HG02943 (cell line): ENCODE measurements around the gene FAAH.
"Not testable (repeated sequence)": the region's sequence is repeated elsewhere in the genome, so short reads cannot be mapped to it uniquely, and the experiment has no call there.

Experiments
- ATAC-seq: cut with Tn5 transposase; IDR thresholded peaks from one replicate; pipeline ENCODE4 v1.9.1; 2021; ENCODE audit warnings: mild to moderate bottlenecking, low read depth, moderate library complexity; ENCODE audit not compliant: unreplicated experiment

FAAH gene

GRCh38 chr1:46394108-46394871 is at the start of gene FAAH:
Gene FAAH (plus strand): TSS chr1:46394317. CDS start chr1:46394349, 32 bp downstream.
- ATAC-seq: no peak

GRCh38 chr1:46344481-46344880 is 49.6 kb upstream of the FAAH start:
- ATAC-seq: no peak

- no peak for ATAC-seq
Measured at GRCh38 chr1:46345281-46345680, 48.8 kb upstream of the FAAH start.

GRCh38 chr1:46352363-46352762 is 41.8 kb upstream of the FAAH start:
- no peak for ATAC-seq

- not testable (repeated sequence) for ATAC-seq
Measured at GRCh38 chr1:46355920-46356319, 38.2 kb upstream of the FAAH start.

- ATAC-seq: no peak
Measured at GRCh38 chr1:46362158-46362557, 32.0 kb upstream of the FAAH start.

GRCh38 chr1:46363121-46363520 is 31.0 kb upstream of the FAAH start:
- ATAC-seq: no peak

GRCh38 chr1:46364612-46365011 is 29.5 kb upstream of the FAAH start:
- ATAC-seq: no peak

- ATAC-seq: not testable (repeated sequence)
Measured at GRCh38 chr1:46365796-46366195, 28.3 kb upstream of the FAAH start.

- no peak for ATAC-seq
Measured at GRCh38 chr1:46367072-46367471, 27.0 kb upstream of the FAAH start.

- ATAC-seq: not testable (repeated sequence)
Measured at GRCh38 chr1:46367701-46368100, 26.4 kb upstream of the FAAH start.

- no peak for ATAC-seq
Measured at GRCh38 chr1:46368791-46369190, 25.3 kb upstream of the FAAH start.

GRCh38 chr1:46369542-46370213 is 24.4 kb upstream of the FAAH start:
- ATAC-seq: no peak

- no peak for ATAC-seq
Measured at GRCh38 chr1:46370214-46370633, 23.9 kb upstream of the FAAH start.

- no peak for ATAC-seq
Measured at GRCh38 chr1:46372431-46372830, 21.7 kb upstream of the FAAH start.

- no peak for ATAC-seq
Measured at GRCh38 chr1:46379996-46380395, 14.1 kb upstream of the FAAH start.

- no peak for ATAC-seq
Measured at GRCh38 chr1:46380508-46380907, 13.6 kb upstream of the FAAH start.

GRCh38 chr1:46393510-46393909 is 607 bp upstream of the FAAH start:
- ATAC-seq: no peak

- ATAC-seq: no peak
Measured at GRCh38 chr1:46394872-46395465, 852 bp downstream of the FAAH start.

- no peak for ATAC-seq
Measured at GRCh38 chr1:46396441-46397398, 2.6 kb downstream of the FAAH start.
